ENCODE measurements around the gene FASTKD2.

FASTKD2 gene

DNA sequence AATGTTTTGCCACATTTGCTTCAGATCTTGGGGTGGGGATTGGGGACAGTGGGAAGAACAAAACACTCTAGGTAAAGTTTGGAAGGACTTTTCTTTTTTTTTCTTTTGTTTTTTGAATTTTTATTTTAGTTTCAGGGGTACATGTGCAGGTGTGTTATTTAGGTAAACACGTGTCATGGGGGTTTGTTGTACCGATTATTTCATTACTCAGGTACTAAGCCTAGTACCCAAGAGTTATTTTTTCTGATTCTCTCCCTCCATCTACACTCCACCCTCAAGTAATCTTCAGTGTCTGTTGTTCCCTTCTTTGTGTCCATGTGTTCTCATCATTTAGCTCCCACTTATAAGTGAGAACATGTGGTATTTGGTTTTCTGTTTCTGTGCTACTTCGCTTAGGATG, 73.3 kb downstream of the FASTKD2 start:
- no peak for DNase-seq
- TF ChIP-seq, protein P1, sequence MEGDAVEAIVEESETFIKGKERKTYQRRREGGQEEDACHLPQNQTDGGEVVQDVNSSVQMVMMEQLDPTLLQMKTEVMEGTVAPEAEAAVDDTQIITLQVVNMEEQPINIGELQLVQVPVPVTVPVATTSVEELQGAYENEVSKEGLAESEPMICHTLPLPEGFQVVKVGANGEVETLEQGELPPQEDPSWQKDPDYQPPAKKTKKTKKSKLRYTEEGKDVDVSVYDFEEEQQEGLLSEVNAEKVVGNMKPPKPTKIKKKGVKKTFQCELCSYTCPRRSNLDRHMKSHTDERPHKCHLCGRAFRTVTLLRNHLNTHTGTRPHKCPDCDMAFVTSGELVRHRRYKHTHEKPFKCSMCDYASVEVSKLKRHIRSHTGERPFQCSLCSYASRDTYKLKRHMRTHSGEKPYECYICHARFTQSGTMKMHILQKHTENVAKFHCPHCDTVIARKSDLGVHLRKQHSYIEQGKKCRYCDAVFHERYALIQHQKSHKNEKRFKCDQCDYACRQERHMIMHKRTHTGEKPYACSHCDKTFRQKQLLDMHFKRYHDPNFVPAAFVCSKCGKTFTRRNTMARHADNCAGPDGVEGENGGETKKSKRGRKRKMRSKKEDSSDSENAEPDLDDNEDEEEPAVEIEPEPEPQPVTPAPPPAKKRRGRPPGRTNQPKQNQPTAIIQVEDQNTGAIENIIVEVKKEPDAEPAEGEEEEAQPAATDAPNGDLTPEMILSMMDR (IDR thresholded peaks at IDR 0.05): no peak
- Histone ChIP-seq H3K27me3 (no peaks in the 10 kb centered on the region), H3K36me3 (peaks cover 0 to 6% (median 5%) of the 10 kb centered on the region in 3 donors), H3K4me1 (no peaks in the 10 kb centered on the region), H3K9me3 (peaks cover 0 to 4% (median 0%) of the 10 kb centered on the region in 3 donors), H3K4me3 (no peak overlapping the region), H3K27ac (no peak overlapping the region)
- intact Hi-C loops (cut with DNase I; ENCODE audit: low total_unique reads): no loop called here

DNA sequence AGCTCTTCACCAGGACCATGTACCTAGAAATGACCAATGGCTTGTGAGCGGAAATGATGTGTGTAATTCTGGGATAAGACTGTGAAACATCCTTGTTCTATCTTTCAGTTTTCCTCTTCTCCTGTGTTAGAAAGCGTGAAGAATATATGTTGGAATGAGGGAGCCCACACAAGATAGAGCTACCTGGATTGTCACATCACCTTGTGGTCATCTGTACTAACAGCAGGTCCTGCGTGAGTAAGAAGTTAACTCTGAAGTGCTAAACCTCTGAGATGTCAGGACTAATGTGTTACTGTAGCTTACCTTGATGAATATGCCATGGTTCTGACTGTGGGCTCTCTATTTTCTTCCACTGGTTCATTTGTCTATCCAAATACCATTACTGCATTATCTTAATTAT, 75.6 kb downstream of the FASTKD2 start:
- no peak overlapping the region for H3K27ac ChIP-seq
- H3K9me3 ChIP-seq: no peaks in the 10 kb centered on the region
- no peaks in the 10 kb centered on the region for H3K27me3 ChIP-seq
- no peak for DNase-seq
- H3K4me3 ChIP-seq: no peak overlapping the region
- H3K4me1 ChIP-seq: no peaks in the 10 kb centered on the region
- peaks cover 0 to 5% (median 0%) of the 10 kb centered on the region in 3 donors for H3K36me3 ChIP-seq
- TF ChIP-seq, protein P1 (IDR thresholded peaks at IDR 0.05): no peak
- intact Hi-C loops (cut with DNase I; ENCODE audit: low total_unique reads): no loop called here

Measured in tibial artery (tissue), 4 donors.